ENCODE results near the gene TUBE1.
A peak's percentile ranks its signal among the peaks of the same experiment; 100 is the strongest.

TUBE1 gene

DNA sequence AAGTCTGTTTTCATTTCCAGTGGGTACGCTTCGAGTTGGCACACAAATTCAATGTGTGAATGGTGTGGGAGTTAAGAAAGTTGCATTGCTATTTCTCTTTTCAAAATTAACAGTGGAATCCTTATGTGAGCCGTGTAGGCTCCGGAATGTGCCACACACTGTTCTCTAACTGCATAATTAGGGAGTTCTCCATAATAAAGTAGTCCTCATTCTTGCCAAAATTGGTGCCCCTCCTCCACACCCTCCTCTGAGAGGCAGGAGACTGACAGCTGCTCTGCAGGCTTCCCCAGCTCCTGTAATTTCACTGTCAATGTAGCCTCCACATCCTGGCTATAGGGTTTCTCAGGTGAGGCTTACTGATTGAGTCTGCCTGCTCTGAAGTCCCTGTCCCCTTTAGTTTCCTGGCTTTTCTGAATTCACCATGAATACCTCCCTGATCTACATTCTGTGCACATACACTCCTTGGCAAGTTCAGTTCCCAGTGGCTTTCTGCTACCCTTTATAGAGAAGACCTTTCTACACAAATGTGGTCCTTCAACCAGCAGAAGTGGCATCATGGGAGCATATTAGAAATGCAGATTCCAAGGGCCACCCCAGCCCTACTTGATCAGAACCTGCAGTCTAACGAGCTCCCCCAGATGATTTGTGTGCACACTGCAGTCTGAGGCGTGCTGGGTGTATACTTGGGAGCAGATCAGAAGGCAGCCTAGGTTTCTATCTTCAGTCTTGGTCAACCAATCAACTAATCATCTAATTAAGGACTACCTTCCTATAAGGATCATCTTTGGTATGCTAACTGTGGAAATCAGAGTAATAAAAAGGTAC, 53.3 kb downstream of the TUBE1 start:
- no peak for DNase-seq

DNA sequence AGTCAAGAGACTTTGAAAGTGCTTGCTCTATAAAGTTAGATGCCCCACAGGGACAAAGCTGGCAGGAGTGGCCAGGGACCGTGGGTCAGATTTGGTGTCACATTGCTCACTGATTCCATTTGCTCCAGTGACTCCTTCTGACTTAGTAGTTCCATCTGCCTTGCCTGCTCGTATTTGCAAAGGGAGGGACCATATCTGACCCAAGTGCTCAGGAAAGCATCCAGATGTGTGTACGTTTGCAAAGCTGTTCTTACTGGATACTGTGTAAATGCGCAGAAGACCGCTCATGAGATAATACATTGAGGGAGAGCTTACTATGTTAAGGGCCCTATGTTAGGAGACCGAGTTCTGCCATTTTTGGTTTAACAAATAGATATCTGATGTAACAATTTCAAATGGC, 54.6 kb downstream of the TUBE1 start:
- no peak for DNase-seq

DNA sequence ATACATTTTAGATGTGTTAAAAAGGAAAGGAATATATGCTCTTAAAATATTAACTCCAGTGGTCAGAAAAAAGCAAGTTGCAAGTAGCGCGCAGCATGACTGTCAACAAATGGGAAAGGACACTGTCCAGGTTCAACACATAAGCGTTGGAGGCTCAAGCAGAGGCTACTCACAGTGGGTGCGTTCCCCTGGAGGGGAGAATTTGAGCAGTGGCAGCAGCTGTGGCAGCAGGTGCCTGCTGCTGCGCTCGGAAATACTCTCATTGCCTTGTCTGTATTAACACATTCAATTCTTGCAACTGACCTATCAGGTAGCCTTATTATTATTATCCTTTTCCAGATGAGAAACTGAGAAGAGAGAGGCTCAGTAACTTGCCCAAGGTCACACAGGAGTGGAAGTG, 55.3 kb downstream of the TUBE1 start:
- DNase-seq, result no peak

DNA sequence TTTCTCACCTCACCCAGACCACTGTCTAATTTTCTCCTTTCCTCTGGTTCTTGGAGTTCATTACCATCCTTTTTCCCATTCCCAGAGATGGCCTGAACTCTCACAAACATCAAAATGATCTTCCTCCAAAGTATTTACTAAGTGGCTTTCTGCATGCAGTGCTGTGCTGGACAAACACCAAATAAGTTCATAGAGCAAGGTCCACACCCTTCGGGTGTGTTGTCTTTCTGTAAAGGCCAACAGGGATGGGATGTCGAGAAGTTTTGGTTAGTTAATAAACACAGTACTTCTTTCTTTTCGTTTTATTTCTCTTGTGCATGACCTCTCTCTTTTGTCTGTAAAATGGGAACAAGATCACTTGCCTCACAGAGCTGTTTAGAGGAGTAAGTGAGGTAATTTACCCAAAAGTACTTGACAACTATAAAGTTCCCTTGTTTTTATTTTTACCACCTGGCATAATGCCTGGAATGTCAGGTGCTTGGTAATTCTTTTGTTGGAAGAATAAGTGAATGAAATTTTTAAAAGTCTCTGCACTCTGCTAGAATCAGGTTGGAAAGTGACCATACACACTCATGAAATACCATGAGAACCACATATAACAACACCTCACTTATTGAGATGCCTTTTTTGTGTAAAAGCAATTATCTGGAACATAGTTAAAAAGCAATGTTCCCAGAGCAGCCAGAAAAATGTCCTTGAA, 56.2 kb downstream of the TUBE1 start:
- no peak for DNase-seq

DNA sequence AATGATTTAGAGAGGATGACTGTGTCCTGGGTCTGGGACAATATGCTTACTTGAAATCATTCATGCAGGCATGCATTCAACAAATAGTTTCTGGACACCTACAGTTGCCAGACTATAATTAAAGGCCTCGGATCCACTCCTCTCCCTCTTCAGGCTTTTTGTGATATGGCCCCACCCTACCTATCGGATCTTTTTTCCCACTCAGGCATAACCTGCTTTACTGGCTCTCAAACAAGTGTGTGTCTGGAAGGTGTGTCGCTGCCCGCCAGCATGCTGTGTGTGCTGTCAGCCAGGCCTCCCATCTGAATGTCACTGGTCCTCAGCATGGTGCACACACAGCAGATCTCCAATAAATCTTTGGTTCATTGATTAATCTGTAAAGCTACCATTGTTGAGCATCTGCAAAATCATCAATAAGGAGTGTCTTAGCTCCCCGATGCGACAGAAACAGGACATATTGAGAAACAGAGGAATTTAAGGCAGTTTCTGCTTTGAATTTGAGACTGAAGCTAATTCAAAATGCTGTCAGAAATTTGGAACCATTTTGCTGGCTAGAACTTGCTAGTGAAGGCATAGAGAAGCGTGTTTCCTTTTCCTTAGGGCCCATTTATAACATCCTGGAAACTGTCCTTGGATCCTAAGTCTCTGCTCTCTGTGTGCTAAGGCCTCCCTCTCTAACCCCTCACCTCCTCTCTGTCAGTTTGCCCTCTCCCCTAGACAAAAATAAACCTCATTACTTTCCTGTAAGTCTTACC, 56.9 kb downstream of the TUBE1 start:
- no peak for DNase-seq

DNA sequence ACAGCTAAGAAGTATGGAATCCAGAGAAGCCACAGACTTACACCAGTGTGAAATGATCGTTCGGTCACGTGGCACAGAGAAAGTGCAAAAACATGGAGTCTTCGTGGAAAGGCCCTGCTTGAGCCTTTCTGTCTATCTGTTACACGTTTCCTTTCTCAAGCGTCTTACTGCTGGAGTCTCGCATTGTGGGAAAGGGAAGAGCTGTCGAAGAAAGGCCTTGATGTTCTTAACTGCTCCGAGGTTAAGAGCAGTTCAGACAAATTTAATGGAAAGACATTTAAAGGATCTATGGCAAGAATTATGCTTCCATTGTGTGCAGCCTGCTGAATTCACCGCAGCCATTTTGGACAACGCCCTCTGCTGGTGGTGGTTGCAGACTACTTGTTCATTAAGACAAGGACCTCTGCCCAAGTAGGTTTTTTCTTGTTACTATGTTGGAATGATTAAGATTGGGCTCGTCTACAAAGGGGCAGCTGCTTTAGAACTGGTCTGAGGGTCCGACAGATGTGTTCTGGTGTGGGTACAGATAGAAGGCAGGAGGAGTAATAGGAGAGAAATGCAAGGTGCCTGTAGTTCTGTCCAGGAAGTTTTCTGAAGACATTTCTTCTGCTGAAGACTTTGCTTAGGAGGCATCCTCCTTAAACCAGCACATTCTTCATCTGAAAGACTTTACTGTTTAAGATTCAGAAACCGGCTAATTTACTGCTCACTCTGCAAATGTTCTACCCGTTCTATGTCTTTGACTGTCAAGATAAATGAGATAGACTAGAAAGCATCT, 58.0 kb downstream of the TUBE1 start:
- peak; percentile 64 to 65 for DNase-seq

DNA sequence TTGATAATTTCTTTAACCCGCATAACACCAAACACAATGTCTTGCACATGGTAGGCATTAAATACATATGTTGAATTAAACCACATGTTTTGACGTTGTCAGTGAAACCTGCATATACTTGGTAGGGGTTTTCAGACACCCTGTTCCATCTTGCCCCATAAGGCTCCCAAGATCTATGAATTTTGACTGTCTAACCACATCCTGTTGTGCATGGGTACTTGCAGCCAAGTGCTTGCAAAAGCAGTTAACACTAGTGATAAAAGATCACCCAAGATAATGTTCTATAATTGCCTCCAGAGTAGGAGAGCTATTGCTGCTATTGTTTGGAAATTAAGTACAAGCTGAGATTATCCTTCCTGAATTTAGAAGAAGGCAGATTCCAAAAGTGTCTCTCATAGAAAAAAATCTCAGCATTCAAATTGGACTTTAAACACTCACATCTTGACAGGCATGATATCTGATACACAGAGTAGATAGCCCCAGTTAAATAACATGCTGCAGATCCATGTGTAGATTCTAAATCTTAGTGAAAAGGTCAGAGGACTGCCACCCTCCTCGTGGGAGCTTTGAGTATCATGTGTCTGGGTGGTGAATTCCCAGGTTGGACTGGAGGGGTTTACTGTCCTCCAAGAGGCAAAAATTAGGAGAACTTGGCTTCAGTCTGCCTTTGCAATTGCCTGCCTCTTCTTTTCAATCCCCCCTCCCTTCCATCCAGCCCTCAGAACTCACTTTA, 59.2 kb downstream of the TUBE1 start:
- no peak for DNase-seq

DNA sequence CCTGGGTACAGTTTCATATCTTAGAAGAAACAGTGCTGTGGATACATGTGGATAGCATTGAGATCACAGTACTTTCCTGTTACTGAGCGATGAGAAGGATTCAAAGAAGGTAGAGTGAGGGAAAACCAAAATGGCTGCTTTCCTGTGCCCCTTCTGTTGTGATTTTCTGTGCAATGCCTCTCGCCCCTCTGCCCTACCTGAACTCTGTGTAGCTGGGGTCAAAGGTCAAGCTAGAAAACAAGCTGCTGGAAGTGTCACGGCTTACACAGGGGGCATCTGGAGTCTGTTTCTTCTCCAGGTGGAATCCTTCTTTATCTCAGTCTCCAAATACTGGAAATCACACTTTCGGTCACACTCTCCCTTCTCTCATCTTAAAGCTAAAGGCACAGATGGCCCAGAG, 60.3 kb downstream of the TUBE1 start:
- DNase-seq, result no peak

DNA sequence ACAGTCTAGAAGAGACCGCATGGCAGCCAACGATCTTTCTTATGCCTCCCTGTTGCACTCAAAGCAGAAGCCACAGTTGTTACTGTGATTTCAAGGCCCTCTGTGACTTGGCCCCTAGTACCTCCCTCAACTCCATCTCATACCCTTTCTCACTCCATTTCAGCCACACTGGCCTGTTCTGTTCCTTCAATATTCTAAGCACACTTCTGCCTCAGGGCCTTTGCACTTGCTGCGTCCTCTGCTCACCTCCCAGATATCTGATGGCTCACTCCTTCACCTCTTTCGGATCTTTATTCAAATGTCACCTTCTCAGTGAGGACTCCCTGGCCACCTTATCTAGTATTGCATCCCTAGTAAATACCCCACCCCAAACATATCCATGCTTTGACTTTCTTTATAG, 62.8 kb downstream of the TUBE1 start:
- no peak for DNase-seq

DNA sequence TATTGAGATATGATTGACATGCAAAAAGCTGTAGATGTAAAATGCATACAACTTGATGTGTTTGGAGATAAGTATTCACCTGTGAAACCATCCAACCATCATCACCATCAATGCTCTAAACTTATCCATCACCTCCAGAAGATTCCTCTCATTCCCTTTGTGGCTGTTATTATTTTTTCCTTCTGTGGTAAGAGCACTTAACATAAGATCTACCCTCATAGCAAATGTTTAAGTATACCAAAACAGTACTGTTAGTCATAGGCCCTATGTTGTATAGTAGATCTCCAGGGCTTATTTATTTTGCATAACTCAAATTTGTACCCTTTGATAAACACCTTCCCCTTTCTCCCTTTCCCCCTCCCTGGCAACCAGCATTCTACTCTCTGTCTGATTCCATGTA, 64.5 kb downstream of the TUBE1 start:
- DNase-seq, result no peak

DNA sequence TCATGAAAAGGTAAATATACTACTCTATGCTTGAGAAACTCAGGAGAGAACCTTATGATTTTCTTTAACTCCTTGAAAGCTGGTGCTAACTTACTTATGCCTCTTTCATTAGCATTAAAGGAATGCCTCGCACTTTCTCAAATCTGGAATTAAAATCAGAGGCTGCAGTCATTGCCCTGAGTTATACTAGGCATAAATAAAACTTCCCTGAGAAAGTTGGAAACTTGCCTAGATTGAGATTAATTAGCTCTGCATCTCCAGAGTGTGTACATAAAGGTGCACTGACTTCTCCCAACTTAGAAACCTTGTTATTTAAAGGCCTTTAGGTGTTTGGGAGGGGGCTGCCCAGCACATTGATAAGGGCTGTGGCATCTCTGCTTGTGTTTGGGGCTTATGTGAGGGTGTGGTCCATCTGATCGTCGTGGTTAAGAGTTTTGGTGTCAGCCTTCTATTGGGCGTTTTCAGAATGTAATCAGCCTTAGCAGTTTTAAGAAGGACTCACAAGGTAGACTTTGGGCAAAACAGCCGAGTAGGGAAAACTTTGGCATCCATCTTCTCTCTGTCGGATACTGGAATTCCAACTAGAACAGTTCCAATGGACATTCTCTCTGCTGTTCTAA, 65.5 kb downstream of the TUBE1 start:
- no peak for DNase-seq
